EL (cell line): ENCODE results near the gene IGF2BP3.
"Not testable (repeated sequence)": the region's sequence is repeated elsewhere in the genome, so short reads cannot be mapped to it uniquely, and the experiment has no call there.

Experiments
- DNase-seq: peaks from one replicate; pipeline ENCODE4 v3.0.0-alpha.2; 2016

IGF2BP3 gene

GRCh38 chr7:23419160-23419559, 51.1 kb downstream of the IGF2BP3 start:
- DNase-seq = no peak

GRCh38 chr7:23418046-23418445, 52.2 kb downstream of the IGF2BP3 start:
- DNase-seq = peak; percentile 41

DNA sequence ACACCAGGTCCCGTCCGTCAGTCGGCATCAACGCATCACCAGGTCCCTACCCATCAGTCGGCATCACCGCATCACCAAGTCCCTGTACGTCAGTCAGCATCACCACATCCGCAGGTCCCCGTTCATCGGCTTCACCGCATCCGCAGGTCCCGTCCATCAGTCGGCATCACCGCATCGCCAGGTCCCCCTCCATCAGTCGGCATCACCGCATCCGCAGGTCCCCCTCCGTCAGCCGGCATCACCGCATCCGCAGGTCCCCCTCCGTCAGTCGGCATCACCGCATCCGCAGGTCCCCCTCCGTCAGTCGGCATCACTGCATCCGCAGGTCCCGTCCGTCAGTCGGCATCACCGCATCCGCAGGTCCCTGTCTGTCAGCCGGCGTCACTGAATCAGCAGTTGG, 55.1 kb downstream of the IGF2BP3 start:
- DNase-seq = no peak

DNA sequence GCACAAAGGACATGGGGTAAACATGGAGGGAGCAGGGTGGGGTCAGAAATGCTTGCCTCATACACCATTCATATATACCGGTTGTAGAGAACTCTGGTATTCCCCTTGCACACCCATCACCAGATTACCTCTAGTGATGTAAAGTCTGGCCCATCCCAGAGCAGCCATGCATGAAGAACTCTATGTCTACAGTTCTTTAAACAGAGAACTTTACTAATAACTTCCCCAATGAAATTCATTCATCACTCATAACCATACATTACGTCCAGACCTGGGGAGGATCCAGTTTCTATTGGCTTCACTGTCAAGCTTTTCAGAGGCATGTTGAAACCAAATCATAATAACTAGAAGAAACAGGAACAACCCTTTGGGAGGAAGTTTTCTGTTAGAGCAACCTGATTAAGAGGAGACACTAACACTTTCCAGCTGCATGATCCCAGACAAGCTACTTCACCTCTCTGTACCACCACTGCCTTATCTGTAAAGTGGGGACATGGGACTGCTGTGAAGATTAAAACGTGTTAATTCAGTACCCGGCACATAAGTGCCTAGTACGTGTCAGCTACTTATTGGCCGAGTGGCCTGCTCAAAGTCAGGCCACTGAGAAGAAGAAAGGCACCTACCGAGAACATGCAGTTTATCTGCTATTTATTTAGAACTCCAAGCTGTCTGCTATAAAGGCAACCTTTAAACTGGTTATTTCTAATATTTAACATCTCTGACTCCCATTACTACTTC, 59.7 kb downstream of the IGF2BP3 start:
- no peak for DNase-seq

- DNase-seq = not testable (repeated sequence)
These were observed 63.7 kb downstream of the IGF2BP3 start for GRCh38 chr7:23406564-23406963.

DNA sequence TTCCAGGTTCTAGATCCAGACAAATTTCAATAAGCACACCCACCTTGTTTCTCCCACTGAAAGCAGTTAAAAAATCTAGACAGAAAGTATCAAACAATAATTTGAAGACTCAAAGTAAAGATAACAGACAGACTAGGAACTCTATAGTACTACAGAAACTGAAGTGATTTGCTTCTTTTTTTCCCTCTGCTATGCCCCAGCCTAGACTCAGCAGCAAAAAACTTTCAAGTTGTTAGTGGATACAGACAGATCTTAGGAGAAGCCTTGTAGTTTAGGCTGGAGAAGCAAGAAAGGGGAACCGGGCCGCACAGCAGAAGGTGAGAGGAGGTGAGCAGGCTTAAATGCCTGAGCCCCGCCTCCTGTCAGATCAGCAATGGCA, 65.1 kb downstream of the IGF2BP3 start:
- no peak for DNase-seq

GRCh38 chr7:23404546-23405239, 65.6 kb downstream of the IGF2BP3 start:
- DNase-seq = no peak

DNA sequence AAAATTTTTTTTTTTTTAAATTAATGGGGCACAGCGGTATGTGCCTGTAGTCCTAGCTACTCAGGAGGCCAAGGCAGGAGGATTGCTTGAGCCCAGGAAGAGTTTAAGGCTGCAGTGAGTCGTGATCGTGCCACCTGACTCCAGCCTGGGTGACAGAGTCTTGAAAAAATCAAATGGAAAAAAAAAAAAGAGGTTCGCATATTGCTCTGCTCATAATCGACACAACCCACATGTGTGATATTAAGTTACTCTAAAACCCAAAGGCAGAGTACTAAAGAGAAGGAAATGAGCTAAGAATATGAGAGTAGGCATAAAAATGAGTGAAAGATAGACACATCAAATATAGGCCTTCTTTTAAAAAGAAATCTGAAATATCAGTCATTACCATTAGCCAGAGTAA, 66.3 kb downstream of the IGF2BP3 start:
- no peak for DNase-seq

DNA sequence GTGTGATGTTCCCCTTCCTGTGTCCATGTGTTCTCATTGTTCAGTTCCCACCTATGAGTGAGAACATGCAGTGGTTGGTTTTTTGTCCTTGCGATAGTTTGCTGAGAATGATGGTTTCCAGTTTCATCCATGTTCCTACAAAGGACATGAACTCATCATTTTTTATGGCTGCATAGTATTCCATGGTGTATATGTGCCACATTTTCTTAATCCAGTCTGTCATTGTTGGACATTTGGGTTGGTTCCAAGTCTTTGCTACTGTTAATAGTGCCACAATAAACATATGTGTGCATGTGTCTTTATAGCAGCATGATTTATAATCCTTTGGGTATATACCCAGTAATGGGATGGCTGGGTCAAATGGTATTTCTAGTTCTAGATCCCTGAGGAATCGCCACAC, 72.2 kb downstream of the IGF2BP3 start:
- DNase-seq = not testable (repeated sequence)

GRCh38 chr7:23397241-23397640, 73.0 kb downstream of the IGF2BP3 start:
- DNase-seq = no peak

DNA sequence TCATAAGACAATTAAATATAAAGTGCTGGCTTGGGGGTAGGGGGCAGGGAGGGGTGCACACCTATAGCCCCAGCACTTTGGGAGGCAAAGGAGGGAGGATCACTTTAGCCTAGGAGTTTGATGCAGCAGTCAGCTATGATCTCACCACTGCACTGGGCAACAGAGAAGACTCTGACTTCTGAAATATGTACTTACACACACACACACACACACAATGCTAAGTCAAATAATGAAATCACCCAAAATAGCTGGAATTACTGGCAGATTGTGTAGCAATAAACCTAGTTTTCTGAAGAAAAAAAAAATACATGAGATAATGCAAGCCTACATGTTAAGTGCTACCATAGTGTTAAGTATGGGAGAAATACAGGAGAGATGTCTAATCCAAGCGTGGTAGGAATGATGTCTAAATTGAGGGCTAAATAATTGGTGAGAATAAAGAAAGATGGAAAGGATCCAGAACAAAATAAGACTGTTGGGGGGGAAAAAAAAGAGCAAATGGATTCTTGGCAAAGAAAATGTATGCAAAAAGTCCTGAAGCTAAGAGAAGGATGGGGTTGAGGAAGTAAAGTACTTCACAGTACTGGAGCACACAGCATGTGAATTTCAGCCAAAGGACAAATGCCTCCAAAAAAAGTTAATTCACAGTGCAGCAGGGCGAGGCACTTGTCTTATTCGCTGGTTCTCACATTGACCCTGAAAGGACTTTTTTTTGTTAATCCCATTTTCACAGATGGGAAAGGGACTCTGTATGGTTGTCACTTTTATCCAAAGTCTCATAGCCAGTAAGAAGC, 73.9 kb downstream of the IGF2BP3 start:
- peak; percentile 65 for DNase-seq

GRCh38 chr7:23394488-23395171, 75.7 kb downstream of the IGF2BP3 start:
- DNase-seq = no peak

GRCh38 chr7:23393636-23394035, 76.7 kb downstream of the IGF2BP3 start:
- no peak for DNase-seq

DNA sequence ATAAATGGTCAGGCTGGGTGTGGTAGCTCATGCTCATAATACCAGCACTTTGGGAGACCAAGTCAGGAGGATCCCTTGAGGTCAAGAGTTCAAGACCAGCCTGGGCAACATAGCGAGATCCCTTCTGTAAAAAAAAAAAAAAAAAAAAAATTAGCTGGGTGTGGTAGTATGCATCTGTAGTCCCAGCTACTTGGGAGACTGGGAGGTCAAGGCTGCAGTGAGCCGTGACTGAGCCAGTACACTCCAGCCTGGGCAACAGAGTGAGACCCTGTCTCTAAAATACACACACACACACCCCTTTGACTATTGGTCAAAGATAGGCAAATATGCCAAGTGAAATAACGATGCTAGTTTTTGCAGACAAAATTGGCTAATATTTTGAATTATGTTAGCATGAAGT, 80.6 kb downstream of the IGF2BP3 start:
- no peak for DNase-seq

- DNase-seq = no peak
These were observed 82.7 kb downstream of the IGF2BP3 start for GRCh38 chr7:23387583-23387982.

GRCh38 chr7:23385140-23385539, 85.2 kb downstream of the IGF2BP3 start:
- no peak for DNase-seq

- peak; percentile 68 for DNase-seq
These were observed 87.1 kb downstream of the IGF2BP3 start for GRCh38 chr7:23383225-23383624.

DNA sequence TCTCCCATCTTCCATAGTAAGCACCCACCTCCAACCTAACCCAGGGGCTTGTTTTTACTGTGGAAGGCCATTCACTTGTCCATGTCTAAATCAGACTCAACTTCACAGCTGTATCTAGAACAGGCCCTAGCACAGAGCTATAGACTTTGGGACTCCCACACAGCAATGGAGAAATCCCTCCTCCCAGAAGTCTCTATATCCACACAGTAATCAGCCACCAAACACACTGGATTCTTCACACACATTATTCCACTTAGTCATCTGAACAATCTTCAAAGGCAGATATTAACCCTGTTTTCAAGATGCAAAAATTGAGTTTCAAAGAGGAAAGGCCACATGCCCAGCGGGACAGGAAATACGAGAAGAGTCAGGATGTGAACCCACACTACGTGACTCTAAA, 89.3 kb downstream of the IGF2BP3 start:
- DNase-seq = peak; percentile 19

DNA sequence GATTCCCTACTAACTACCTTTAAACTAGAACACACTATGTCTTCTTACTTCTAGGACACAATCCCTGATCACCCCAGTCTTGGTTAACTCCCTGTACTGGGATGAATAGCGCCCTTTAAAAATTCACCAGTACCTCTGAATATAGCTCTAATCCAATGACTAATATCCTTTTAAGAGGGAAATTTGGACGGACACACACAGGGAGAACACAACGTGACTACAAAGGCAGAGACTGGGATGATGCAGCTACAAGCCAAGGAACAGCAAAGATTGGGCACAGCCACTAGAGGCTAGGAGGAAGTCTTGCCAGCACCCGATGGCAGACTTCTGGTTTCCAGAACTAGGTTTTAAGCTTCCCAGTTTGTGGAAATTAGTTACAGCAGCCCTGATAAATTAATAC, 89.7 kb downstream of the IGF2BP3 start:
- no peak for DNase-seq

DNA sequence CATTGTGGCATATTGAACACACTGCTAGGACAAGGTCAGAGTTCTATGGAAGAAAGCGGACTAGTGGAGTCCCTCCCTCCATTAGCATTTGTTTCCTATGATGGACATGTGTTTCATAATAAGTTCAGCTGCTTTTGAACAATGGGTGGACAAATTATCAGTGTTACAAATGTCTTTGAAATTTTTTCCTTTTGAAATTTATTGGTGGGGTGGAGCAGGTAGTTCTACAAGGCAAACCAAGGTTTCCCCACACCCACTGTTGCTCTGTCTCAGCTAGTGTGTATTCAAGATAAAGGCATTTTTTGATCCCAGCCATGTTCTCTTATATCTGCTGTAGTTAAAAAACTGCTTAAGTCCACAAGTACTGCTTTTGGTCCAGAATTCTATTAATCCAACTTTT, 91.3 kb downstream of the IGF2BP3 start:
- DNase-seq = no peak

GRCh38 chr7:23377134-23377533, 93.2 kb downstream of the IGF2BP3 start:
- peak; percentile 44 for DNase-seq

- DNase-seq = no peak
These were observed 96.9 kb downstream of the IGF2BP3 start for GRCh38 chr7:23373151-23374004.
